Common myeloid progenitor, CD34-positive (primary cell): ENCODE data around the gene EVI5L.
"Not testable (repeated sequence)": the region's sequence is repeated elsewhere in the genome, so short reads cannot be mapped to it uniquely, and the experiment has no call there.

Source experiments
- CTCF ChIA-PET: fragments of 350-600 bp; sonication (Branson Sonifier 250); formaldehyde crosslinking; loops from one replicate; lab custom pipeline; 2021; ENCODE audit warnings: antibody characterized with exemption; lab: Charles Lee
- POLR2A ChIA-PET: fragments of 350-600 bp; sonication (Branson Sonifier 250); formaldehyde crosslinking; loops from one replicate; lab custom pipeline; 2021; ENCODE audit warnings: antibody characterized with exemption; lab: Charles Lee
- DNase-seq, 3 donors: peaks; one replicate each; pipeline versions ENCODE4 v3.0.0 to v3.0.0-alpha.2; 2013
- H3K27ac ChIP-seq, 2 experiments: 1 replicate in 1 of 2; 2 replicates in 1 of 2; pipeline ENCODE4 v1.7.0; 2013; ENCODE audit warnings: inconsistent platforms in 2 of 2, low read length in 2 of 2, mild to moderate bottlenecking in 2 of 2, low read depth in 1 of 2, moderate library complexity in 1 of 2; ENCODE audit not compliant: severe bottlenecking in 2 of 2, insufficient read depth in 1 of 2, poor library complexity in 1 of 2
- H3K27me3 ChIP-seq, 5 experiments: replicated peaks in 2 of 5; 1 replicate in 3 of 5; 2 replicates in 2 of 5; pipeline versions ENCODE4 v1.6.1 to v1.7.0; 2013; ENCODE audit warnings: low read length in 4 of 5, mild to moderate bottlenecking in 2 of 5, moderate library complexity in 2 of 5, inconsistent platforms in 1 of 5; ENCODE audit not compliant: insufficient read depth in 5 of 5, control insufficient read depth in 4 of 5
- H3K36me3 ChIP-seq, 4 experiments: 1 replicate in 2 of 4; 2 replicates in 2 of 4; pipeline versions ENCODE4 v1.6.1 to v1.7.0; 2013; ENCODE audit warnings: low read length in 3 of 4, control low read depth in 1 of 4, mild to moderate bottlenecking in 1 of 4; ENCODE audit not compliant: control insufficient read depth in 4 of 4, insufficient read depth in 4 of 4
- H3K4me1 ChIP-seq, 4 experiments: 1 replicate in 3 of 4; 2 replicates in 1 of 4; pipeline versions ENCODE4 v1.6.1 to v1.7.1; 2013; ENCODE audit warnings: low read length in 3 of 4, mild to moderate bottlenecking in 3 of 4, control low read depth in 1 of 4, inconsistent platforms in 1 of 4, moderate library complexity in 1 of 4; ENCODE audit not compliant: control insufficient read depth in 4 of 4, insufficient read depth in 4 of 4; ENCODE audit errors: control extremely low read depth in 1 of 4
- H3K4me3 ChIP-seq, 7 experiments: 1 replicate in 4 of 7; 2 replicates in 3 of 7; pipeline versions ENCODE4 v1.5.1 to v1.7.0; 2013; ENCODE audit warnings: mild to moderate bottlenecking in 7 of 7, low read length in 6 of 7, moderate library complexity in 6 of 7, inconsistent platforms in 2 of 7, low read depth in 2 of 7, control low read depth in 1 of 7; ENCODE audit not compliant: insufficient read depth in 4 of 7, control insufficient read depth in 1 of 7; ENCODE audit errors: extremely low read depth in 1 of 7
- H3K9me3 ChIP-seq, 5 experiments: 1 replicate in 4 of 5; 2 replicates in 1 of 5; pipeline versions ENCODE4 v1.6.1 to v1.7.1; 2013; ENCODE audit warnings: low read length in 4 of 5, mild to moderate bottlenecking in 2 of 5, inconsistent platforms in 1 of 5, low read depth in 1 of 5, moderate library complexity in 1 of 5; ENCODE audit not compliant: control insufficient read depth in 4 of 5, insufficient read depth in 2 of 5; ENCODE audit errors: control extremely low read depth in 1 of 5
- WGBS: methylation state at CpG from one replicate; pipeline ENCODE4 v1.1.5; 2013; ENCODE audit not compliant: insufficient coverage; 5-methylcytosine and 5-hydroxymethylcytosine counted together

Gene EVI5L

GRCh38 chr19:7885818-7886217, 55.8 kb downstream of the EVI5L start:
- Histone ChIP-seq H3K27me3 (peaks cover 0 to 21% (median 8%) of the 10 kb centered on the region in 5 experiments), H3K4me1 (peaks cover 0 to 12% (median 9%) of the 10 kb centered on the region in 4 experiments), H3K27ac (no peak overlapping the region), H3K4me3 (no peak overlapping the region), H3K9me3 (peaks cover 0 to 1% (median 0%) of the 10 kb centered on the region in 5 experiments), H3K36me3 (no peaks in the 10 kb centered on the region)
- WGBS: 96% methylated on average over 5 of the region's 8 CpGs
- POLR2A ChIA-PET: no interaction called here
- no peak for DNase-seq
- CTCF ChIA-PET: no interaction called here

DNA sequence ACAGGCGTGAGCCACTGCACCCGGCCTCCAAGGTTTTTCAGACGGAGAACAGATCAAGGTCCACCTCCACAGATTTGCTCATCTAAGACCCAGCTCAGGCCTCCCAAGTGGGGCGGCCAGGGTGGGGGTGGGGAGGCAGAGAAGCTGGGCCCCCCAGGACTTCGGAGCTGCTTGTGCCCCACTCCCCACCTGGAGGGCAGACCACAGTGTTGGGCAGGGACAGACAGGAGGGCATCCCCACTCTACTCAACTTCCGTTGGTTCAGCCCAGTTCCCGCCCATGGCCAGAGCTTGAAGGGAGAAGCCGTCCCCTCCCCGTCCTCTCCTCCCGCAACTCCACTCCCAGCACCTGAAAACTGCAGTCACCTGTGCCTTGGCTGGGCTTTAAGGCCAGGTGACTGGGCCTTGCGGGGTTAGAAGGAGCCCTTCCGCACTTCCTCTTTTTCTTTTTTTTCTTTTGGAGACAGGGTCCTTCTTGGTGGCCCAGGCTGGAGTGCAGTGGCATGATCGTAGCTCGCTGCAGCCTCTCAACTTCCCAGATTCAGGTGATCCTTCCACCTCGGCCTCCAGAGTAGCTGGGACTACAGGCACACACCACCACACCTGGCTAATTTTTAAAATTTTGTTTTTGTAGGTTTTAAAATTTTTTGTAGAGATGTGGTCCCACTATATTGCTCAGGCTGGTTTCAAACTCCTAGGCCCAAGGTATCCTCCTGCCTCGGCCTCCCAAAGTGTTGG, 57.6 kb downstream of the EVI5L start:
- H3K4me1 ChIP-seq: peaks cover 0 to 12% (median 9%) of the 10 kb centered on the region in 4 experiments
- H3K4me3 ChIP-seq: no peak overlapping the region
- peak in 1 of 3 donors; percentile 22 for DNase-seq
- H3K27ac ChIP-seq: no peak overlapping the region
- H3K9me3 ChIP-seq: no peaks in the 10 kb centered on the region
- whole genome bisulfite sequencing: 70% methylated on average over 9 of the region's 16 CpGs
- H3K36me3 ChIP-seq: no peaks in the 10 kb centered on the region
- CTCF ChIA-PET: interaction anchor here (1.4 to 1.6 kb wide), 4 partner anchors 11 to 30 kb away, joined by 3 to 5 read pairs (median 4); partner anchors contain the start of gene MAP2K7
- peaks cover 0 to 24% (median 8%) of the 10 kb centered on the region in 5 experiments for H3K27me3 ChIP-seq
- POLR2A ChIA-PET: no interaction called here

DNA sequence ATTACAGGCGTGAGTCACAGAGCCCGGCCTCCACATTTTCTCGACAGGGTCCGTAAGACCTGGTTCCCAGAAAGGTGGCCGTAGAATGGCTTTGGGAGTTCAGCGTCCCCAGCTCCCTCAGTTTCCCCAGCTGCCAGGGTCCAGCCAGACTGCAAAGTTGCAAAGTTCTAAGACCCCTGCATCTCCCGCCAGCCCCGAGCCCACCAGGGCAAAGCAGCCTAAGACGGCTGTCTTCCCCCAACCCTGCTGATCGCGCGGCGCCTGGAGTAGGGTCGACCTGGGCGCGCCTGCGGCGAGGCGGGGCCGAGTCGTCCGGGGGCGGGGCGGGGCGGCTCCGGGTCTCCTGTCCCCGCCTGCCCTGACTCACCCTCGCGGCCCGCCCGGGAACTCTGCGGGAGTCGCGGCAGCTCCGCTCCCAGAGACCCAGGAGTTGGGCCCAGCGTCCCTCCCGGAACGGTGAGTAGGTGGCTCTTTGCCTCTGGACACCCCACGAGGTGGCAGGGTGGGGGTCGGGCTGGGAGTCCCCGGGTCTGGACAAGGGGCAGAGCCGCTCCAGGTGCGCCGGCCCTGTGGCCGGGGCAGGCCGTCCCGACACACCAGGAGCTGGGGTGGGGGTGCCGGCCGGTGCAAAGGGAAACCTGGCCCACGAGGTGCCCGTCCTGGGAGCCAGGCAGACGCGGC, 58.3 kb downstream of the EVI5L start, which contains the start of gene LRRC8E:
Gene LRRC8E, plus strand, starts transcription at position 366 of the 681 bp plus-strand sequence. CDS start 7,094 bp downstream, outside the sequence.
- Histone ChIP-seq H3K27me3 (peaks cover 0 to 24% (median 8%) of the 10 kb centered on the region in 5 experiments), H3K9me3 (no peaks in the 10 kb centered on the region), H3K27ac (no peak within 1 kb of the TSS), H3K4me1 (peaks cover 0 to 12% (median 9%) of the 10 kb centered on the region in 4 experiments), H3K4me3 (peak within 1 kb of the TSS in 3 of 7 experiments; percentile 20 to 58 (median 46)), H3K36me3 (no peaks in the 10 kb centered on the region)
- 12% methylated on average over 41 of the region's 53 CpGs for WGBS
- POLR2A ChIA-PET: no interaction called here
- CTCF ChIA-PET: interaction anchor here (1.4 to 1.6 kb wide), 3 partner anchors 12 to 27 kb away, joined by 3 to 5 read pairs (median 4); partner anchors contain the start of gene MAP2K7
- DNase-seq: peak in 2 of 3 donors; percentile 50 to 58

DNA sequence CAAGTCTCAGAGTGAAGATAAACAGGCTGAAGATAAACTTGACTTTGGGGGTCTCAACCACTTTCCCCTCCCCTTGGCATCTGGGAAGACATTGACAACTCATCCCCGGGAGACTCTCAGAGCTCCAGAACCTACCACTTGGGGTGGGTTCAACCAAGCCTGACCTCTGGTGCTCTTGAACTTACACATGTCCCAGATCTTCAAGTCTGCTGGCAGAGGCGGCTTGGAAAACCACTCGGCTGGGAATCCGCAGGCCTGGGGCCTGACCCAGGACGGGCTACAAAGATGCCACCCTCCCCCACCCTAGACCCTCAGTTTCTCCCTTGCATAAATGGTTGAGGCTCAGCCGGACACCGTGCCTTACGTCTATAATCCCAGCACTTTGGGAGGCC, 58.8 kb downstream of the EVI5L start:
- 86% methylated on average over 6 of the region's 8 CpGs for WGBS
- DNase-seq: no peak
- Histone ChIP-seq H3K27ac (no peak overlapping the region), H3K4me3 (peak overlapping the region in 3 of 7 experiments; percentile 20 to 58 (median 46)), H3K9me3 (no peaks in the 10 kb centered on the region), H3K36me3 (no peaks in the 10 kb centered on the region), H3K4me1 (peaks cover 0 to 12% (median 9%) of the 10 kb centered on the region in 4 experiments), H3K27me3 (peaks cover 0 to 24% (median 8%) of the 10 kb centered on the region in 5 experiments)
- ChIA-PET CTCF (interaction anchor here (1.4 kb wide), 1 partner anchor 27 kb away, joined by 4 read pairs; no protein-coding TSS in a partner anchor), POLR2A (no interaction called here)

GRCh38 chr19:7893362-7894101, 63.5 kb downstream of the EVI5L start:
- H3K36me3 ChIP-seq, H3K4me1 ChIP-seq, H3K27ac ChIP-seq, CTCF ChIA-PET, H3K9me3 ChIP-seq, POLR2A ChIA-PET, H3K4me3 ChIP-seq: not testable (repeated sequence)
- peak in 2 of 3 donors; percentile 52 to 68 for DNase-seq
- H3K27me3 ChIP-seq: peaks cover 0 to 17% (median 7%) of the 10 kb centered on the region in 5 experiments
- 83% methylated on average over 10 of the region's 18 CpGs for WGBS

- no peaks in the 10 kb centered on the region for H3K36me3 ChIP-seq
- WGBS: 85% methylated on average over 14 of the region's 18 CpGs
- H3K27me3 ChIP-seq: peaks cover 0 to 6% (median 3%) of the 10 kb centered on the region in 5 experiments
- H3K9me3 ChIP-seq: no peaks in the 10 kb centered on the region
- H3K27ac ChIP-seq: no peak overlapping the region
- no peak overlapping the region for H3K4me3 ChIP-seq
- CTCF ChIA-PET: no interaction called here
- POLR2A ChIA-PET: no interaction called here
- no peak for DNase-seq
- H3K4me1 ChIP-seq: peaks cover 0 to 3% (median 0%) of the 10 kb centered on the region in 4 experiments
Observed at GRCh38 chr19:7894612-7895309, 64.7 kb downstream of the EVI5L start.
